ENCODE data around the gene RAPGEF4. TPM values are rescaled to one million over a fixed set of nuclear protein-coding genes. Genes with fewer than 3 reads are reported as not detected.
"Not testable (repeated sequence)": the region's sequence is repeated elsewhere in the genome, so short reads cannot be mapped to it uniquely, and the experiment has no call there.

RAPGEF4 gene
- total RNA-seq, 2 donors from 2014 or later = 1.4 to 2.2 TPM

DNA sequence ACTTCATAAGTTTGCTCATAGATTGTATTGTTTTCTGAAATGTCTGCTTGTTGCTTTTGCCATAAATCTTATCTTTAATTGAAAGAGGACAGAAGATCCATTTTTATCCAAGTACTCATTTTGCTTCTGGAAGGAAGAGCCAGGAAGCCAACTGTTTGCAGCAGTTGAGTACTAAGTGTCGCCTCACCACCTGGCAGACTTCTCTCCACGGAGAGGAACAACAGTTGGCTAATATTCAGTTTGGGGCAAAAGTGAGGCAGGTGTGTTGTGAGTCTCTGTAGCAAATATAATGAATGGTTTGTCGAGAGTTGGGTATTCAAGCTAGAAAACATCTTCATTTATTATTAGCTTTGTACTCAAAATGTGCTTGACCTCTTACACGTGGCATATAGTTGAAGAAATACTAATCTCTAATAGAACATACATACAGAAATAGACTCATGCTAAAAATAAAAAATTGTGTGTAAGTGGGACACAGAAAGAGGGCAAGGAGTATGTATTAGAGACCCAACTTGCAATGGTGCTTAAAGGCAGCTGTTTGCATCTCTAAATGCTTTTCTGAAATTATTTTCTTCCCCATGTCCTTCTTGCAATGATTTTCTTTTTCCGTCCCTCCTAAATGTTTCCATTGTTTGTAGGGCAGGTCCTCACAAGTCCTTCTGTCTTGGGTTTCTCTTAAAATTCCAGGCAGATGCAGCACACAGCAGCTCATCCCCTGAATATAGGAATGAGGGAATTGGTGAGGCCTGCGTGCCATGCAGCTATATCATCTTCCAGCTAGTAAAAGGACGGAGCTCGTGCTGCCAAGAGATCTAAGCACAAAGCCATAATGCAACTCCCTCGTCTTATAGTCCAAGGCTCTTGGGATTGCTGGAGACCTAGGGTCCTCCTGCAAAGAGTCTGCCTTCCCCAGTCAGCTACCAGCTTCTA is 295.2 kb downstream of the RAPGEF4 start:
- Mint-ChIP-seq H3K9me3 (no peaks in the 10 kb centered on the region), H3K27me3 (peaks cover 28% of the 10 kb centered on the region), H3K36me3 (ENCODE audit: low read depth) (no peaks in the 10 kb centered on the region), H3K4me1 (peaks cover 5% of the 10 kb centered on the region), H3K4me3 (no peak overlapping the region), H3K27ac (no peak overlapping the region)
- ATAC-seq (replicated peaks) = no peak

DNA sequence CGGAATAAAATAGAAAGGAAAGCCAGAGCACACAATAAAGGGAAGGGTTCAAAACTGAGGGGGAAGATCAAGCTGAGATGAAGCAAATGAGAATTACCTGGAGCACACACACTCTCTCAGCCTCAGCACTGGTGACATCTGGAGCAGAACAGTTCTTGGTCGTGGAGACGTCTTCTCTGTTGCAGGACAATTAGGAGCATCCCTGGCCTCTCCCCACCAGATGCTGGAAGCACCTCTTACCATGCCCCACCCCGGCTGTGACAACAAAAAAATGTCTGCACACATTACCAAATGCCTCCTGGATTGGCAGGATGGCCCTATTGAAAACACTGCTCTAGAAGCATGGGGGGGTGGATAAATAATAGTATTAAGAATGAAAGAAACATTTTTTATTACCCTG is 296.4 kb downstream of the RAPGEF4 start:
- Mint-ChIP-seq H3K9me3 (no peaks in the 10 kb centered on the region), H3K4me1 (peaks cover 5% of the 10 kb centered on the region), H3K27me3 (peaks cover 28% of the 10 kb centered on the region), H3K27ac (no peak overlapping the region), H3K4me3 (no peak overlapping the region), H3K36me3 (ENCODE audit: low read depth) (no peaks in the 10 kb centered on the region)
- no peak for ATAC-seq (replicated peaks)

DNA sequence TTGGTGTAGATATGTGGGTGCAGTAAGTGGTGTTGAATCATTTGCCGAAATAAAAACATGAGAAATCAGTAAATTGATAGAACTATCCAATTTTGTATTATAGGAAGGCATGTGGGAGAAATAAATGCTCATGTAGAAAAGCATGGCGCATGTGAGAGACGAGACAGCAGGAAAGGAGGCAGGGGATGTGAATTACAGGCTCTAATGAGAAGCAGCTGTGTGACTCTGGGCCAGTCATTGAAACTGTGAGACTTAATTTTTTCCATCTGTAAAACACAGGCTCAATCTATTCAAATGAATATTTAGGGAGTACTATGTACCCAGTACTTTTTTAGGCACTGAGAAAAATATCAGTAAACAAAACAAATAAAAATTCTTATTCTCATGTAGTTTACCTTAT is 297.4 kb downstream of the RAPGEF4 start:
- H3K4me3 Mint-ChIP-seq = no peak overlapping the region
- H3K27me3 Mint-ChIP-seq = peaks cover 23% of the 10 kb centered on the region
- no peaks in the 10 kb centered on the region for H3K36me3 Mint-ChIP-seq (ENCODE audit: low read depth)
- ATAC-seq (replicated peaks) = no peak
- H3K9me3 Mint-ChIP-seq = no peaks in the 10 kb centered on the region
- no peaks in the 10 kb centered on the region for H3K4me1 Mint-ChIP-seq
- no peak overlapping the region for H3K27ac Mint-ChIP-seq

DNA sequence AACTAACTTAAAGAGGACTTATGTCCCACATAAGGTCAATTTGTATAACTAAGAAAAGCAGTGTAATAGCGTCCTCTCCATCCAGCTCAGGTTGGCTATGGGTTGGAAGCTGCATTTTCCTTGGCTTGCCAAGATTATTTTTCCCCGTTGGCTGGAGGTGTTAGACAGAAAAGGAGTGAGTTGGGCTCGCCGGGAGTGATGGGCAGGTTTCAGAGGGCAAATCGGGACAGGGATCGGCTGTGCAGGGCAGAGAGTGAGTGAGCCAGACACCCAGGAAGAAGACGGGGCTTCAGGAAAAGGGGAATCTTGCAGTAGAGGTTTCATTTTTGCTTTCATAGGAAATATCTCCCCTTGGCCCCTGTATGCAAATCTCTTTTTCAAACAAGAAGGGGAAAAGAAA is 298.5 kb downstream of the RAPGEF4 start:
- H3K9me3 Mint-ChIP-seq = no peaks in the 10 kb centered on the region
- ATAC-seq (replicated peaks) = no peak
- H3K27ac Mint-ChIP-seq = no peak overlapping the region
- peaks cover 23% of the 10 kb centered on the region for H3K27me3 Mint-ChIP-seq
- no peaks in the 10 kb centered on the region for H3K36me3 Mint-ChIP-seq (ENCODE audit: low read depth)
- H3K4me3 Mint-ChIP-seq = no peak overlapping the region
- H3K4me1 Mint-ChIP-seq = no peaks in the 10 kb centered on the region

DNA sequence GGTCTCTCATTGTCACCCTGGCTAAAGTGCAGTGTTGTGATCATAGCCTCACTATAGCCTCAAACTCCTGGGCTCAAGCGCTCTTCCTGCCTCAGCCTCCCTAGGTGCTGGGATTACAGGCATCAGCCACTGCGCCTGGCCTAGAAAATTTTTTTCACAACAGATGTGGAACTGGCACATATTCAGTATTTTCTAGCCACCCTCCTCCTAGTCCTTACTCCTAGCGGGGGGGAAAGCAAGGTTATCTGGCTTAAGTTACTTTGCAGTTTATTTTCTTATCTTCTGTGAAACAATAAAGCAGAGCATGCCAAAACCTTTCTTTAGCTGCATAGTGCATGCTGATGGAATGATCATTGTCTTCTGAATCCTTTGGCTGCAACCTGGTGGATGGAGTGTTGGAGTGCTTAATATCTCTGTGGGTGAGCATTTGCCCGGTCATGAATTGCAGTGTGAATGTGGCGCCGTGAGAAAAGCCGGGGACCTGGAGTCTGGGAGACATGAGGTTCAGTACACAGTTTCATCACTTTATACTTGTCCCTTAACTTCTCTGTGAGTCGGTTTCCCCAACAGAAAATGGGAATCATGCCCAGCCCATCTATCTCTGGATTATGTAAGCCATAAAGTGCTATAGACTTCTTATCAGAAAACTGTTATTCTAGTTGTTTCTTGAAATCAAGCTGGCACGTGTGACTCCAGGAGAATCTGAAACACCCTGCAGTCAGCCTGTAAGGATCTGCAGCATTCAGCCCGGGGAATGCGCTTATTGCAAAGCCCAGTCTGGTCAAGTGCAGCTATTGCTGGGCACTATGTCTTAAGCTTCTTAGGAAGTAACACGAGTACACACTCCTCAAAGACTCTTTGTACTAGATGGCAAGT is 301.8 kb downstream of the RAPGEF4 start:
- H3K27me3 Mint-ChIP-seq = peaks cover 6% of the 10 kb centered on the region
- no peaks in the 10 kb centered on the region for H3K4me1 Mint-ChIP-seq
- no peak for ATAC-seq (replicated peaks)
- no peak overlapping the region for H3K4me3 Mint-ChIP-seq
- H3K27ac Mint-ChIP-seq = no peak overlapping the region
- H3K36me3 Mint-ChIP-seq (ENCODE audit: low read depth) = no peaks in the 10 kb centered on the region
- H3K9me3 Mint-ChIP-seq = no peaks in the 10 kb centered on the region

DNA sequence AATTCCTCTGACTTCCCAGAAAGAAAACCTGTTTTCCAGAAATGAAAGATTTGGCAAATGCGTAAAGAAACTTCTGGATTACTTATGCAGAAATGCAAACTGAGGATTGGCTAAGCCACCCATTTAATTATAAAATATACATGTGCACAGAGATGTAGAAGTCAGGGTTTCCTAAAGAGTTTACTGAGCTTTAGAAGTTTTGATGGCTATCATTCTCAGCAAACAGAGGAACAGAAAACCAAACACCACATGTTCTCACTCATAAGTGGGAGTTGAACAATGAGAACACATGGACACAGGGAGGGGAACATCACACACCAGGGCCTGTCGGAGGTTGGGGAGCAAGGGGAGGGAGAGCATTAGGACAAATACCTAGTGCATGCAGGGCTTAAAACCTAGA is 302.6 kb downstream of the RAPGEF4 start:
- not testable (repeated sequence) for H3K4me3 Mint-ChIP-seq; H3K27me3 Mint-ChIP-seq; ATAC-seq (replicated peaks); H3K27ac Mint-ChIP-seq; H3K9me3 Mint-ChIP-seq; H3K4me1 Mint-ChIP-seq; H3K36me3 Mint-ChIP-seq (ENCODE audit: low read depth)

DNA sequence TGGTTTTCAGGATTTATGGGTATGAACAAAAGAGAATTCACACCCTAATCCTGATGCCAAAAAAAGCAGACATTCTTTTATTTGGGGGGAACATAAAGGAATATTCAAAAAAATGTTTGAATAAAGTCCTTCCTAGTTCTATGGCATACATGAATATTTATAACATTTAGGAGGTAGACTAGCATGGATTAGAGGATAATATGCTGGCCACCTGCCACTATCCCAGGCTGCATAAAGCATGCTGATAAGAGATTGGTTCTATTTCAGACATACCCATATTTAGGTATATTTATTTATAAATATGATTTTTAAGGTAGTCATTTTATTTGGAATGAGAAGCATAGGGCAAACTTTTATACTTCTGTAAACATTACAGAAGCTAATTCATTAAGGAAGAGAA is 305.1 kb downstream of the RAPGEF4 start:
- ATAC-seq (replicated peaks) = no peak
- Mint-ChIP-seq H3K27ac (no peak overlapping the region), H3K9me3 (no peaks in the 10 kb centered on the region), H3K27me3 (no peaks in the 10 kb centered on the region), H3K4me1 (no peaks in the 10 kb centered on the region), H3K36me3 (ENCODE audit: low read depth) (no peaks in the 10 kb centered on the region), H3K4me3 (no peak overlapping the region)

DNA sequence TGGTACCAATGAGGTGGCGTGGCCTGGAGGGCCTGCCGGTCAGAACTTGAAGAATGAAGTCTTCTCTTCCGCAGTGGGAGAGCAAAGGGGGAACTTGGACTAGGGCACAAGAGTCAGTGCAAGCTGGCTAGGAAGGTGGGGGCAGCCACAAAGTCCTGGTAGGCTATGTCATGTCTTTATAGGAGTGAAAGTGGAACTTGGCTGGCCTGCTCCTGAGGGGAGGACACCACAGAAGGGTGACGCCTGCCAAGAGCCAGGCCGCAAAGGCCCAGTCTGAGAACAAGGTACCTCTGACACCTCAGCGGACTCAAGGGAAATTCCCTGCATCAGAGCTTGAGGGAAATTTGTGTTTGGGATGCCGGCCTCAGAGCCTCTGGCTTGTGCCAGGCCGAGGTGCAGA is 307.8 kb downstream of the RAPGEF4 start:
- no peaks in the 10 kb centered on the region for H3K9me3 Mint-ChIP-seq

DNA sequence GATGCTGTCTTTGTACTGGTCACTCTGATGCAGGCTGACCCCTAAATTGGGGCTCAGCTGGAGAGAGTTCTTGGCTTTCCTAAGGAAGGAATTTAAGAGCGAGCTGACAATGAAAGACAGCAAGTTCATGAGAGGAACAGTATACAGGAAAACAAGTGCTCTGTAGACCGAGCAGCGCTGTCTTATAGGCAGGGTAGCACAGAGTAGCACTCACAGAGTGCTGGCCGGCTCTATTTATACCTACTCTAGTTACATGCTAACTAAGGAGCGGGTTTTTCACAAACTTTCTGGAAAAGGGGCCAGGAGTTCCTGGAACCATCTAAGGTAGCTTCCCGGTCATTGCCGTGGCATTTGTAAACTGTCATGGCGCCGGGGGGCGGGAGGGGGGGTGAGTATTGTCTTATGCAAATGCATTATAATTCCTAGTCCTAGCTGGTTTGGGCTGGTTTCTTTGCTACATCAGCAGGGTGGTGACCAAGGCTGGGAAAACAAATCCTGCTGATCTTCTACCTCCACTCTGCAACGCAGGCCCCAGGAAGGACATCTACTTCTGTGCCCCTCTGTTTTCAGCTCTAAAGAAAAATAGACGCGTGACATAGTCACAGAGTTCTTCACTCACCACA is 308.4 kb downstream of the RAPGEF4 start:
- peaks cover 6% of the 10 kb centered on the region for H3K4me1 Mint-ChIP-seq
- no peak overlapping the region for H3K27ac Mint-ChIP-seq
- H3K9me3 Mint-ChIP-seq = no peaks in the 10 kb centered on the region
- H3K36me3 Mint-ChIP-seq (ENCODE audit: low read depth) = no peaks in the 10 kb centered on the region
- ATAC-seq (replicated peaks) = no peak
- H3K27me3 Mint-ChIP-seq = peaks cover 7% of the 10 kb centered on the region
- H3K4me3 Mint-ChIP-seq = no peak overlapping the region

More for the DNA sequence above, 307.8 kb downstream of the RAPGEF4 start:
- H3K36me3 Mint-ChIP-seq (ENCODE audit: low read depth) = no peaks in the 10 kb centered on the region
- peaks cover 7% of the 10 kb centered on the region for H3K27me3 Mint-ChIP-seq
- H3K4me1 Mint-ChIP-seq = peaks cover under 1% of the 10 kb centered on the region
- no peak for ATAC-seq (replicated peaks)
- H3K27ac Mint-ChIP-seq = no peak overlapping the region
- no peak overlapping the region for H3K4me3 Mint-ChIP-seq

DNA sequence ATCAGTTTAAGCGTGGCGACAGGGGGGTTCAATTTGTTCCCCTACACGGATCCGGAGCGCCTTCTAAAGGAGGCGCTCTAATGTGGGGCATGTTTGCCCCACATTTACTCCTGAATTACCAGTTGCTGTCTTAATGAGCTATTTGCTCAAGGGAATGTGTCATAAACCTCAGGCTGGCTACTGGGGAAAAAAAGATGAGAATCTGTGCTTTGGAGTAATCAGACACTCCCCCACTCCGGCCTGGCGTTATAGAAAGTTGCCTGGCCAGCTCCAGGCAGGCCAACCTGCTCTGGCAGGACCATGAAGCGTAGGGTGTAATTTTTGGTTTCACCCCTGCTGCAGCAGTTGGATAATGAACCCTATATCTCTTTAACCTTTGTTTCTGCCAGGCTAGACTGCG is 309.0 kb downstream of the RAPGEF4 start:
- Mint-ChIP-seq H3K9me3 (no peaks in the 10 kb centered on the region), H3K27ac (no peak overlapping the region), H3K36me3 (ENCODE audit: low read depth) (no peaks in the 10 kb centered on the region), H3K4me1 (peaks cover 11% of the 10 kb centered on the region), H3K4me3 (no peak overlapping the region), H3K27me3 (peaks cover 7% of the 10 kb centered on the region)
- no peak for ATAC-seq (replicated peaks)

DNA sequence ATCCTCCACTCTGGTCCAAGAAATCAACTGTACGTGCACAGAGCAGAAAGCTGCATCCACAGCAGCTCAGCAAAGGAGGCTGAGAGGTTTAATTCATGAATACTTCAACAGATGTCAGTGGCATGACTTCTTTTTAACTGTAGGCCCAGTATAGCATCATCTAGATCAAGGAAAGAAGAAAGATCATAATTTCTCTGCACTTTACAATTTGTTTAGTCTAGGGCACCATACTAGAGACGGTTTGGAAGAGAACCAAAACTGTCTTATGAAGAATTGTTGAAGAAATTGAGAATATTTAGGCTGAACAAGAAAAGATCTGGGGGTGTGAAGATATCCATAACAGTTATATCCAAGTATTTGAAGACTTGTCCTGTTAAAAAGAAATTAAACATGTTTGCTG is 309.5 kb downstream of the RAPGEF4 start:
- H3K27ac Mint-ChIP-seq = no peak overlapping the region
- H3K36me3 Mint-ChIP-seq (ENCODE audit: low read depth) = no peaks in the 10 kb centered on the region
- no peaks in the 10 kb centered on the region for H3K9me3 Mint-ChIP-seq
- H3K4me3 Mint-ChIP-seq = no peak overlapping the region
- peaks cover 11% of the 10 kb centered on the region for H3K4me1 Mint-ChIP-seq
- no peak for ATAC-seq (replicated peaks)
- H3K27me3 Mint-ChIP-seq = peaks cover 7% of the 10 kb centered on the region

DNA sequence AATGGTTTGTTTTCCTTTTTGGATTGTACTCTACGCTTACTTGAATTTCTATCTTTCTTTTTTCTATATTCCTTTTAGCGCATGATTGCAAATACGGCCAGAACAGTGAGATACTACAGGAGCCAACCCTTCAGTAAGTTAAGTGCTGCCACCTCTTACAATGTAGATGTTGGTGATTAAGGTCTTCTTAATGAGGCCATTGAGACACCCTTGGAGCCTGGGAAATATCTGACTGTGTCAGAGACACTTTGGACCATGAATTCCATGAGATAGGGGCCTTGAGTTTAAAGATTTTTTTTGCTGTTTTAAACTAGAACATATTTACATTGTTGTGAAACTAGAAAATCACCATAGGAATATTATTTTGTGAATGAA is 312.9 kb downstream of the RAPGEF4 start:
- no peak for ATAC-seq (replicated peaks)
- no peak overlapping the region for H3K27ac Mint-ChIP-seq
- no peaks in the 10 kb centered on the region for H3K9me3 Mint-ChIP-seq

DNA sequence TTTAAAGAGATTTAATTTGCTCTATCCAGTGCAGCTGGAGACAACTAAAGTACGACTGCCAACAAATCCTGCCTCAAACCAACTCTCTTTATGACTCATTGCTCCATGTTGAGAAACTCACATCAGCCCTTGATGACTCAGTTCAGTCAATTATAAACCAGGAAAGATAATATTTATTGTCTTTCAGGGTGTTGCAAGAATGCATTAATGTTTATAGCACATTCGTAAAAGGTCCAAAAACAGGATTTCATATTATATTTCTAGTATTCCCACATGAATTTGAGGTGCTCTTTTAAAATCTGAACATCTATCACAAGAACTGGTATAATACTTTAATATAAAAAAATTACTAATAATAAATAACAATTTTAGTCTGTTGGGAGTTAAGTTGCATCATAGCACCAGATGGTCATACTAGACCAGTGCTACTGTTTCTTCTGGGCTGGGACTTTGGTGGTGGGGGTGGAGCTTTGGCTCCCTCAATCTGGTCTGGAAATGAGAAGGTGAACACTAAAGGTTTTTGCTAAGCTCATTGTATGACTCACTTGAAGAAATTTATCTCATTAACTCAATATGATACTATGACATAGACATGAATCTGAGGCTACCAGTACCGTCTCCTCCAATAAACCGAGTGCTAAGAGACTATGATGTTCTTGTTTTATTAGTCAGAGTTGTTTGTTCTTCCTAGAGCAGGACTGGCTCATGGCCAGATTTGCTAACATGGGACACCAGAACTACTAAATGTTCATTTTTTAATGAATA is 313.4 kb downstream of the RAPGEF4 start:
- peak overlapping the region; percentile 18 for H3K4me3 Mint-ChIP-seq
- peak overlapping the region; percentile 58 for H3K27ac Mint-ChIP-seq
- no peaks in the 10 kb centered on the region for H3K9me3 Mint-ChIP-seq
- H3K4me1 Mint-ChIP-seq = peaks cover 11% of the 10 kb centered on the region
- peaks cover 17% of the 10 kb centered on the region for H3K27me3 Mint-ChIP-seq
- no peaks in the 10 kb centered on the region for H3K36me3 Mint-ChIP-seq (ENCODE audit: low read depth)
- ATAC-seq (replicated peaks) = peak; percentile 97

More for the DNA sequence above, 312.9 kb downstream of the RAPGEF4 start:
- H3K36me3 Mint-ChIP-seq (ENCODE audit: low read depth) = no peaks in the 10 kb centered on the region
- no peak overlapping the region for H3K4me3 Mint-ChIP-seq
- H3K4me1 Mint-ChIP-seq = peaks cover 11% of the 10 kb centered on the region
- peaks cover 16% of the 10 kb centered on the region for H3K27me3 Mint-ChIP-seq

DNA sequence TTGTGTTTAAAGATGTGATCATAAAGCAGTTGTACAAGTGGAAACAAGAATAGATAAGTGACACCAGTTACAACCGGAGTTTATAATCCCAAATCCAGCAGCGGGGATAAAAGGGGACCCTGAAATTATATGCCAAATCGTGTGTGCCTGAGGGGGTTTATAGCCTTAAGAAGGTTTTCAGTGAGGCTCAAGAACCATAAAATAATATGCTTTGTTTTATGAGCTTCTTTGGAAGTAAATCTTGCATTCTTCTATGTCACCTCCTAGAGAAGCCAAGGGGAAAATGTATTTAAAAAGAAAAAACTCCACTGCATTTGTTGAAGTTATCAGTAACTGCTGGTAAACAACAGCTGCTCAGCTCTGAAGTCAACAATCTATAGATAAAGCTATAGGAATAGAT is 314.2 kb downstream of the RAPGEF4 start:
- H3K27me3 Mint-ChIP-seq = peaks cover 17% of the 10 kb centered on the region
- peak overlapping the region; percentile 58 for H3K27ac Mint-ChIP-seq
- H3K9me3 Mint-ChIP-seq = no peaks in the 10 kb centered on the region
- ATAC-seq (replicated peaks) = no peak
- H3K4me1 Mint-ChIP-seq = peaks cover 11% of the 10 kb centered on the region
- peak overlapping the region; percentile 18 for H3K4me3 Mint-ChIP-seq
- no peaks in the 10 kb centered on the region for H3K36me3 Mint-ChIP-seq (ENCODE audit: low read depth)
